Measurements from ENCODE around the gene MYBPH. TPM values are rescaled to one million over a fixed set of nuclear protein-coding genes. Genes with fewer than 3 reads are reported as not detected.

The MYBPH gene
- total RNA-seq, 1 donor from 2014 or later, result not detected

GRCh38 chr1:203206129-203206687, 30.6 kb upstream of the MYBPH start:
- TF ChIP-seq CTCF (IDR thresholded peaks at IDR 0.05; ENCODE audit: unreplicated experiment), result no peak
- peak overlapping the region; percentile 50 for H3K27ac Mint-ChIP-seq

GRCh38 chr1:203204756-203205155, 29.1 kb upstream of the MYBPH start:
- no peak for TF ChIP-seq CTCF (IDR thresholded peaks at IDR 0.05; ENCODE audit: unreplicated experiment)
- no peak overlapping the region for H3K4me3 Mint-ChIP-seq
- no peaks in the 10 kb centered on the region for H3K36me3 Mint-ChIP-seq
- H3K27ac Mint-ChIP-seq, result no peak overlapping the region
- H3K27me3 Mint-ChIP-seq (ENCODE audit: low read depth), result peaks cover 14% of the 10 kb centered on the region
- H3K9me3 Mint-ChIP-seq, result no peaks in the 10 kb centered on the region
- H3K4me1 Mint-ChIP-seq, result peaks cover 9% of the 10 kb centered on the region
- no peak for DNase-seq (ENCODE audit: low spot score in 2 of 2, unreplicated experiment in 2 of 2)

More at GRCh38 chr1:203206129-203206687, 30.6 kb upstream of the MYBPH start:
- Mint-ChIP-seq H3K36me3 (no peaks in the 10 kb centered on the region), H3K4me1 (peaks cover 9% of the 10 kb centered on the region), H3K4me3 (no peak overlapping the region), H3K27me3 (ENCODE audit: low read depth) (peaks cover 9% of the 10 kb centered on the region), H3K9me3 (no peaks in the 10 kb centered on the region)
- no peak for DNase-seq (ENCODE audit: low spot score in 2 of 2, unreplicated experiment in 2 of 2)

GRCh38 chr1:203202431-203203245, 27.0 kb upstream of the MYBPH start:
- no peak for TF ChIP-seq CTCF (IDR thresholded peaks at IDR 0.05; ENCODE audit: unreplicated experiment)
- H3K4me1 Mint-ChIP-seq, result peaks cover 9% of the 10 kb centered on the region
- H3K27me3 Mint-ChIP-seq (ENCODE audit: low read depth), result peaks cover 14% of the 10 kb centered on the region
- no peaks in the 10 kb centered on the region for H3K36me3 Mint-ChIP-seq
- peak overlapping the region; percentile 49 for H3K27ac Mint-ChIP-seq
- no peak for DNase-seq (ENCODE audit: low spot score in 2 of 2, unreplicated experiment in 2 of 2)
- no peaks in the 10 kb centered on the region for H3K9me3 Mint-ChIP-seq
- no peak overlapping the region for H3K4me3 Mint-ChIP-seq

GRCh38 chr1:203201516-203202205, 26.0 kb upstream of the MYBPH start:
- H3K9me3 Mint-ChIP-seq, result peaks cover 3% of the 10 kb centered on the region
- no peak for TF ChIP-seq CTCF (IDR thresholded peaks at IDR 0.05; ENCODE audit: unreplicated experiment)
- no peak overlapping the region for H3K4me3 Mint-ChIP-seq
- peaks cover 14% of the 10 kb centered on the region for H3K27me3 Mint-ChIP-seq (ENCODE audit: low read depth)
- H3K36me3 Mint-ChIP-seq, result no peaks in the 10 kb centered on the region
- H3K4me1 Mint-ChIP-seq, result peaks cover 8% of the 10 kb centered on the region
- no peak overlapping the region for H3K27ac Mint-ChIP-seq
- DNase-seq (ENCODE audit: low spot score in 2 of 2, unreplicated experiment in 2 of 2), result no peak

- Mint-ChIP-seq H3K4me1 (peaks cover 2% of the 10 kb centered on the region), H3K36me3 (no peaks in the 10 kb centered on the region), H3K27ac (no peak overlapping the region), H3K9me3 (peaks cover 3% of the 10 kb centered on the region), H3K27me3 (ENCODE audit: low read depth) (peaks cover 14% of the 10 kb centered on the region), H3K4me3 (no peak overlapping the region)
- no peak for DNase-seq (ENCODE audit: low spot score in 2 of 2, unreplicated experiment in 2 of 2)
- TF ChIP-seq CTCF (IDR thresholded peaks at IDR 0.05; ENCODE audit: unreplicated experiment), result no peak
These were observed 25.3 kb upstream of the MYBPH start for GRCh38 chr1:203200916-203201315.

Measured in mesothelial cell of epicardium (in vitro differentiated cells).